IPS-15b (cell line): ENCODE results near the gene RNPS1.
A peak's percentile ranks its signal among the peaks of the same experiment; 100 is the strongest.
"Not testable (repeated sequence)": the region's sequence is repeated elsewhere in the genome, so short reads cannot be mapped to it uniquely, and the experiment has no call there.

Experiments used
- H3K27me3 ChIP-seq: one replicate; pipeline ENCODE4 v1.6.1; 2013; ENCODE audit warnings: low read length; ENCODE audit not compliant: control insufficient read depth, insufficient read depth
- H3K36me3 ChIP-seq: one replicate; pipeline ENCODE4 v1.6.1; 2013; ENCODE audit warnings: low read length; ENCODE audit not compliant: control insufficient read depth, insufficient read depth
- H3K4me1 ChIP-seq: one replicate; pipeline ENCODE4 v1.6.1; 2013; ENCODE audit warnings: mild to moderate bottlenecking, low read length; ENCODE audit not compliant: control insufficient read depth, insufficient read depth
- H3K4me3 ChIP-seq: one replicate; pipeline ENCODE4 v1.5.1; 2013; ENCODE audit warnings: low read depth, low read length
- H3K9ac ChIP-seq: one replicate; pipeline ENCODE4 v1.6.1; 2013; ENCODE audit warnings: low read depth, mild to moderate bottlenecking, low read length
- H3K9me3 ChIP-seq: one replicate; pipeline ENCODE4 v1.6.1; 2013; ENCODE audit warnings: mild to moderate bottlenecking, low read length; ENCODE audit not compliant: control insufficient read depth, insufficient read depth

RNPS1 gene

GRCh38 chr16:2267505-2267912, 417 bp downstream of the RNPS1 start:
- H3K9me3 ChIP-seq: not testable (repeated sequence)
- H3K36me3 ChIP-seq: peaks cover 24% of the 10 kb centered on the region
- peak overlapping the region; percentile 92 for H3K4me3 ChIP-seq

DNA sequence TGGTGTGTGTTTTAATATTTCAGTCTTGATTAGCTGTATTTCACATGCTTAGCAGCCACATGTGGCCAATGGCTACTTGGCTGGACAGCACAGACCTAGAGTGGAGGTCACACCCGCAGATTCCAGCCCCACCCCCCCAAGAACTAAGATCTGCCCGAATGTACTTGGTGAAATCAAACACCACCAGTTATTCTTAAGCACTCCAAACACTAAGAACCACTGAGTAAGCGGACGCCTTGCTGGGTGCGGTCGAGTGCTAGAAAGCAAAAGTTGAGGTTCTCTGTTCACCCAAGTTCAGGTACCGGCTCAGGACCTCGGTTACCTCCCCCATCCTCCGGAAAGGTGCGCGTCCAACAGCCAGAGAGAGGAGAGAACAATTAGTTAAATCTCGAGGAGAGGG, 1.0 kb downstream of the RNPS1 start:
- Histone ChIP-seq H3K36me3 (peaks cover 31% of the 10 kb centered on the region), H3K9ac (peak overlapping the region; percentile 94), H3K4me1 (peaks cover 11% of the 10 kb centered on the region), H3K4me3 (peak overlapping the region; percentile 92)
- H3K27me3 ChIP-seq, H3K9me3 ChIP-seq: not testable (repeated sequence)

More at GRCh38 chr16:2267505-2267912, 417 bp downstream of the RNPS1 start:
- peak overlapping the region; percentile 94 for H3K9ac ChIP-seq
- H3K27me3 ChIP-seq: not testable (repeated sequence)
- H3K4me1 ChIP-seq: peaks cover 11% of the 10 kb centered on the region

DNA sequence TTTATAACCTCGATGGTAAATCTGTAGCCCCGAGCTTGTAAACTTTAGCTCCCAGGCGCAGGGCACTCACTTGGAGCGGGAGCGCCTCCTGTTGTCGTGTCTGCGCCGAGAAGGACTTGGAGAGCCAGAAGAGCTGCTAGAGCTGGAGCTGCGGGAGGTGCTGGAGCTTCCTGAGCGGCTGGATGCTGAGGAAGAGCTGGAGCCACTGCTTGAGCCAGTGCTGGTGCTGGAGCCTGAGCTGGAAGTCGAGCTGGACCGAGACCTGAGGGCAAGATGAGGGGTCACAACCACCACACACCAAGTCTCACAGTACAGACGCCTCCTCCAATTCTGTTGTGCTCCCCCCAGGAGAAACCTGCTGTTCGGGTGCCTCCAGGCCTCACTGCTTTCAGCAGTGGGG, 4.9 kb downstream of the RNPS1 start:
- peaks cover 59% of the 10 kb centered on the region for H3K36me3 ChIP-seq
- H3K9me3 ChIP-seq, H3K27me3 ChIP-seq, H3K4me1 ChIP-seq, H3K4me3 ChIP-seq, H3K9ac ChIP-seq: not testable (repeated sequence)

GRCh38 chr16:2260250-2260649, 7.7 kb downstream of the RNPS1 start:
- Histone ChIP-seq H3K9ac (no peak overlapping the region), H3K36me3 (peaks cover 82% of the 10 kb centered on the region), H3K4me1 (peaks cover 4% of the 10 kb centered on the region), H3K4me3 (no peak overlapping the region), H3K9me3 (no peaks in the 10 kb centered on the region), H3K27me3 (no peaks in the 10 kb centered on the region)

- not testable (repeated sequence) for H3K4me3 ChIP-seq, H3K9me3 ChIP-seq, H3K27me3 ChIP-seq, H3K9ac ChIP-seq, H3K4me1 ChIP-seq
- peaks cover 84% of the 10 kb centered on the region for H3K36me3 ChIP-seq
Measured at GRCh38 chr16:2258530-2258929, 9.4 kb downstream of the RNPS1 start.

DNA sequence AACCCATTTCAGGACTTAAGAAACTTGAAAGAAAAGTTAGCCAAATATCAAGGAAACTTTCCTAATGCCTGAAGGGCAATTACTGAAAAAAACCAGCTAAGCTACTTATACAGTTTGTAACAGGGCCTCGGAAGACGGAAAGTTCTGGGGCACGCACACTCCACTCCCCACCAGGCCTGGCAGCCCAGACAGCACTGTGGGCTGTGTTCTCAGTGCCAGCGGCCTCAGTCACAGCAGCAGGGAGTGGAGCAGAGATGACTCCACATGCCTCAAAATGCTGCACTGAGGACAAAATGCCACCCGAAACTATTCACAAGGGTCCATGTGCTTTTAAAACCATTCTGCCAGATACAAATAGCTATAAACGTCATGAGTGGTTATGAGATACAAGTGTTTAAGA, 10.2 kb downstream of the RNPS1 start:
- Histone ChIP-seq H3K4me1 (peaks cover 2% of the 10 kb centered on the region), H3K4me3 (no peak overlapping the region), H3K36me3 (peaks cover 82% of the 10 kb centered on the region), H3K27me3 (no peaks in the 10 kb centered on the region), H3K9me3 (no peaks in the 10 kb centered on the region), H3K9ac (no peak overlapping the region)

DNA sequence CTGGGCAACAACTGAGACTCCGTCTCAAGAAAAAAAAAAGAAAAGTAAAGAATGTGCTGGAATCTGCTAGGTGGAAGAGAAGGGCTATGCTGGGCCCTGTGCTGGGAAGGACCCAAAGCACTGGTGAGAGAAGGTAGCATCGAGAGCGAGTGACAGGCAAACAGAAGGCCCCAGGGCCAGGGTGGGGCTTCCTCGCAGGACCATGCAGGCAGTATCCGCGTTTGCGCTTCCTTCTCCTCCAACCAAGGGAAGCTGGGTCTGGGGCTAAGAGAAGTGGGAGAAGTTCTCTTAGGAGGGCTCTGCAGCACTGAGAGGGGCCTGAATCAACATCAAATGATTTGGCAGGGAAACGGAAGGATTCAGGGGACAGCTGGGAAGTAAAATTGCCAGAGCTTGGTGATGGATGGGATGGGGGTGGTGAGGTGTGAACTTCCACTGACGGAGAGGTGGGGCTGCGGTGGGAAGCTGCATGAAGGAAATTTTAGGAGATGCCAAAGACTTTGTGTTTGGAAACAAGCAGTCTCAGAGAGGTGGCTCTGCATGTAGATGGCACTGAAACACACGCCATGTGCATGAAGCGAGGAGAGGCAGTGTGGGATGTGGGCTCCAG, 11.3 kb downstream of the RNPS1 start:
- Histone ChIP-seq H3K36me3 (peaks cover 74% of the 10 kb centered on the region), H3K9me3 (no peaks in the 10 kb centered on the region), H3K9ac (no peak overlapping the region)

DNA sequence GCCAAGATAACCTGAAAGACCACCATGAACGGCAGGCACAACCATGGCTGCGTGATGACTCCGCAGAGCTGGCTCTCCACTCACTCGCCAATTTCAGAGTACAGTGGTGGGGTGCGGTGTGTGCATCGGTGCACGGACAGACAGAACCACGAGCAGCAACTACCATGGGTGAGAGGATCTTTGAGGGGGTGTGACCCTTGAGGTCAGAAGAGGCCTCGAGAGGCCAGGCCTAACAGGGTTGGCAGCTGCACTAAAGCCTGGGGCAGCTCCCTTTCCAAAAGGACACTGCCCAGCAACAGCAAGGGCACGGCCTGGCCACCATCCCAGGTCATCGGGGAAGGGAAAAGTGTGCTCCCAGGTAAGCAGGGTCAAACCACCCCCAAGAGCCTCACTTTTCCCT, 14.6 kb downstream of the RNPS1 start:
- peaks cover 53% of the 10 kb centered on the region for H3K36me3 ChIP-seq
- H3K9ac ChIP-seq: no peak overlapping the region
- H3K4me3 ChIP-seq: no peak overlapping the region
- peaks cover 8% of the 10 kb centered on the region for H3K4me1 ChIP-seq
- H3K9me3 ChIP-seq: no peaks in the 10 kb centered on the region
- no peaks in the 10 kb centered on the region for H3K27me3 ChIP-seq

More for the DNA sequence above, 11.3 kb downstream of the RNPS1 start:
- Histone ChIP-seq H3K4me3 (no peak overlapping the region), H3K27me3 (no peaks in the 10 kb centered on the region), H3K4me1 (peaks cover 8% of the 10 kb centered on the region)

DNA sequence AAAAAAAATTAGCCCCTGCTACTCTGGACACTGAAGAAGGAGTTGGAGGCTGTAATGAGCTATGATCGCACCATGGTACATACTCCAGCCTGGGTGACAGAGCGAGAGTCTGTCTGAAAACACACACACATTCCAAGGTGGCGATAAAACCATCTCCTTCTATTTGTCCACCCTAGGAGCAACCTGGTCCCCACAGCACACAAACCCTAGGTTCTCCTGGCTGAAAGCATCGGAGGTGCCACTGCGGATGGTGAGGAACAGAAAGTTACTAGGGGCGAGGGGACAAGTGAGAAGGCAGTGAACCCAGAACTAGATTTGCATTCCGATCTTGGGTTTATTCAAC, 15.1 kb downstream of the RNPS1 start:
- H3K4me3 ChIP-seq: no peak overlapping the region
- peaks cover 8% of the 10 kb centered on the region for H3K4me1 ChIP-seq
- H3K9ac ChIP-seq: no peak overlapping the region
- H3K36me3 ChIP-seq: peaks cover 49% of the 10 kb centered on the region
- H3K27me3 ChIP-seq: no peaks in the 10 kb centered on the region
- H3K9me3 ChIP-seq: no peaks in the 10 kb centered on the region

- Histone ChIP-seq H3K27me3 (no peaks in the 10 kb centered on the region), H3K4me1 (peaks cover 8% of the 10 kb centered on the region), H3K9me3 (no peaks in the 10 kb centered on the region), H3K9ac (peak within 1 kb of the TSS; percentile 83), H3K36me3 (peaks cover 40% of the 10 kb centered on the region), H3K4me3 (peak within 1 kb of the TSS; percentile 77)
Measured at GRCh38 chr16:2251296-2252111, 16.4 kb downstream of the RNPS1 start, which contains the start of gene ECI1. Gene ECI1 (minus strand): TSS chr16:2251587. CDS start chr16:2251566, 21 bp downstream.

DNA sequence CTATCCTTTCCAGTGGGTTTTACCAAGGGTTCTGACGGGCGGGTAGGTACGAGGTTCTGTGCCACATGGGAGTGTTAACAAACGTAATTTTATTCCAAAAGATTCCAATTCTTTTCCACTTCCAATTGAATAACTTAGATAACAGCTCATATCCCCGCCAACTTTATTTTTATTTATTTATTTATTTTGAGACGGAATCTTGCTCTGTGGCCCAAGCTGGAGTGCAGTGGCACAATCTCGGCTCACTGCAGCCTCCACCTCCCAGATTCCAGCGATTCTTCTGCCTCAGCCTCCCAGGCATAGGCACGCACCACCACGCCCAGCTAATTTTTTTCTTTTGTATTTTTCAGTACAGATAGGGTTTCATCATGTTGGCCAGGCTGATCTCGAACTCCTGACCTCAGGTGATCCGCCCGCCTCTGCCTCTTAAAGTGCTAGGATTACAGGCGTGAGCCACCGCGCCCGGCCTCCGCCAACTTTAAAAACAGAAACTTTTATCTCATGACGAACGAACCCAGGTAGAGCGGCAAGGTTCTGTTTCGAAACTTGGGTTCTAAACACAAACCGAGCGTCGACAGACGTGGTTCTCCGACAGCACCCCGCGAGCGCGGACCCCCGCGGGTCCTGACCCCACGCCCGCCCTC, 17.2 kb downstream of the RNPS1 start:
- Histone ChIP-seq H3K36me3 (peaks cover 40% of the 10 kb centered on the region), H3K9ac (peak overlapping the region; percentile 83)

More for the DNA sequence above, 17.2 kb downstream of the RNPS1 start:
- Histone ChIP-seq H3K9me3 (no peaks in the 10 kb centered on the region), H3K27me3 (no peaks in the 10 kb centered on the region), H3K4me3 (peak overlapping the region; percentile 77), H3K4me1 (peaks cover 8% of the 10 kb centered on the region)
